ENCODE measurements around the gene LY6G5B. TPM values are rescaled to one million over a fixed set of nuclear protein-coding genes. Genes with fewer than 3 reads are reported as not detected.

Gene LY6G5B
- total RNA-seq, 4 donors from 2014 or later = 7.2 to 25.6 (median 19.7) TPM

- Histone ChIP-seq H3K4me1 (peaks cover 0 to 47% (median 8%) of the 10 kb centered on the region in 4 donors), H3K36me3 (peaks cover 0 to 38% (median 0%) of the 10 kb centered on the region in 3 donors), H3K27ac (peak overlapping the region; percentile 93 to 99 (median 98)), H3K4me3 (peak overlapping the region; percentile 75 to 81 (median 80)), H3K27me3 (no peaks in the 10 kb centered on the region), H3K9me3 (no peaks in the 10 kb centered on the region)
- DNase-seq = peak in 2 of 3 donors; percentile 92 to 96
- TF ChIP-seq POLR2A (IDR thresholded peaks at IDR 0.05) = peak; percentile 31 to 88
- TF ChIP-seq CTCF (IDR thresholded peaks at IDR 0.05) = no peak
These were observed 16.7 kb upstream of the LY6G5B start for GRCh38 chr6:31652925-31653724.

- H3K36me3 ChIP-seq = peaks cover 0 to 24% (median 0%) of the 10 kb centered on the region in 3 donors
- H3K9me3 ChIP-seq = no peaks in the 10 kb centered on the region
- H3K4me3 ChIP-seq = no peak overlapping the region
- H3K4me1 ChIP-seq = peaks cover 7 to 63% (median 21%) of the 10 kb centered on the region in 4 donors
- no peaks in the 10 kb centered on the region for H3K27me3 ChIP-seq
- DNase-seq = no peak
- peak overlapping the region in 1 of 4 donors; percentile 45 for H3K27ac ChIP-seq
- no peak for TF ChIP-seq CTCF (IDR thresholded peaks at IDR 0.05)
- TF ChIP-seq POLR2A (IDR thresholded peaks at IDR 0.05) = no peak
These were observed 15.0 kb upstream of the LY6G5B start for GRCh38 chr6:31654574-31655348.

- DNase-seq = no peak
- peaks cover 7 to 64% (median 21%) of the 10 kb centered on the region in 4 donors for H3K4me1 ChIP-seq
- peak within 1 kb of the TSS in 1 of 4 donors; percentile 45 for H3K27ac ChIP-seq
These were observed 14.2 kb upstream of the LY6G5B start, which contains the start of gene APOM for GRCh38 chr6:31655349-31656237. Gene APOM (plus strand): TSS chr6:31655894. CDS start chr6:31655967, 73 bp downstream.

GRCh38 chr6:31657406-31658157, 12.2 kb upstream of the LY6G5B start:
- Histone ChIP-seq H3K4me1 (peaks cover 7 to 70% (median 14%) of the 10 kb centered on the region in 4 donors), H3K27me3 (no peaks in the 10 kb centered on the region), H3K4me3 (no peak overlapping the region), H3K27ac (no peak overlapping the region), H3K9me3 (no peaks in the 10 kb centered on the region), H3K36me3 (peaks cover 0 to 25% (median 0%) of the 10 kb centered on the region in 3 donors)
- no peak for DNase-seq
- no peak for TF ChIP-seq POLR2A (IDR thresholded peaks at IDR 0.05)
- no peak for TF ChIP-seq CTCF (IDR thresholded peaks at IDR 0.05)

More at GRCh38 chr6:31655349-31656237, 14.2 kb upstream of the LY6G5B start, which contains the start of gene APOM:
- peak within 1 kb of the TSS in 1 of 4 donors; percentile 15 for H3K4me3 ChIP-seq
- peaks cover 0 to 18% (median 0%) of the 10 kb centered on the region in 3 donors for H3K36me3 ChIP-seq
- TF ChIP-seq CTCF (IDR thresholded peaks at IDR 0.05) (peak in 1 of 6 experiments; percentile 3), POLR2A (IDR thresholded peaks at IDR 0.05) (no peak)
- H3K9me3 ChIP-seq = no peaks in the 10 kb centered on the region
- H3K27me3 ChIP-seq = no peaks in the 10 kb centered on the region
